H1 (cell line): ENCODE data around the gene CDCA4. TPM values are rescaled to one million over a fixed set of nuclear protein-coding genes. Genes with fewer than 3 reads are reported as not detected.

Source experiments
- CTCF ChIA-PET: fragments of 300-600 bp; sonication (Branson Sonifier 250); formaldehyde crosslinking; loops from one replicate; lab custom pipeline; 2021; ENCODE audit not compliant: partially characterized antibody; lab: Charles Lee
- POLR2A ChIA-PET: fragments of 300-600 bp; sonication (Branson Sonifier 250); formaldehyde crosslinking; loops from one replicate; lab custom pipeline; 2021; ENCODE audit warnings: inconsistent platforms; ENCODE audit not compliant: partially characterized antibody; lab: Charles Lee
- DNase-seq, 2 experiments: peaks; one replicate each; pipeline versions ENCODE4 v3.0.0 to v3.0.0-alpha.2; 2010 to 2022; ENCODE audit warnings: low spot score in 2 of 2, low read depth in 1 of 2, mixed read lengths in 1 of 2
- FAIRE-seq: peaks from 2 replicates; lab custom pipeline; 2011; peaks lifted over from hg19 to GRCh38; lab: Jason Lieb, UNC
- H2AFZ ChIP-seq: 2 replicates; pipeline ENCODE4 v1.8.1; 2012; ENCODE audit warnings: low read length, inconsistent platforms
- H2AK5ac ChIP-seq: 2 replicates; pipeline ENCODE4 v1.6.1; 2013; ENCODE audit warnings: low read depth, low read length
- H2BK120ac ChIP-seq: replicated peaks from 2 replicates; pipeline ENCODE3; 2013; ENCODE audit warnings: low read depth, low read length, inconsistent platforms
- H2BK12ac ChIP-seq: 2 replicates; pipeline ENCODE4 v1.6.1; 2013; ENCODE audit warnings: low read depth, low read length
- H2BK15ac ChIP-seq: 2 replicates; pipeline ENCODE4 v1.6.1; 2013; ENCODE audit warnings: low read length
- H2BK20ac ChIP-seq: 2 replicates; pipeline ENCODE4 v1.6.1; 2013; ENCODE audit warnings: low read length
- H2BK5ac ChIP-seq: 2 replicates; pipeline ENCODE4 v1.6.1; 2013; ENCODE audit warnings: low read depth, low read length
- H3K14ac ChIP-seq: 2 replicates; pipeline ENCODE4 v1.6.1; 2013; ENCODE audit warnings: inconsistent platforms; ENCODE audit not compliant: insufficient read length
- H3K18ac ChIP-seq: 2 replicates; pipeline ENCODE4 v1.6.1; 2013; ENCODE audit warnings: low read length; ENCODE audit errors: extremely low read depth
- H3K23ac ChIP-seq: 2 replicates; pipeline ENCODE4 v1.6.1; 2013; ENCODE audit warnings: inconsistent platforms; ENCODE audit not compliant: insufficient read length
- H3K23me2 ChIP-seq: 2 replicates; pipeline ENCODE4 v1.6.1; 2013; ENCODE audit warnings: low read depth, low read length
- H3K27ac ChIP-seq: 2 replicates; pipeline ENCODE4 v1.6.1; 2011; ENCODE audit warnings: low read depth, low read length, inconsistent platforms
- H3K27me3 ChIP-seq, 4 experiments: replicated peaks in 1 of 4; 1 replicate in 1 of 4; 2 replicates in 3 of 4; pipeline versions ENCODE4 v1.6.1 to v1.8.1; 2011 to 2013; ENCODE audit warnings: low read length in 3 of 4, mild to moderate bottlenecking in 3 of 4, inconsistent platforms in 2 of 4, mixed read lengths in 2 of 4, moderate library complexity in 1 of 4; ENCODE audit not compliant: control insufficient read depth in 3 of 4, insufficient read depth in 3 of 4; ENCODE audit errors: extremely low read depth in 1 of 4
- H3K36me3 ChIP-seq, 4 experiments: 2 replicates each; pipeline versions ENCODE4 v1.6.1 to v1.8.1; 2011 to 2013; ENCODE audit warnings: mild to moderate bottlenecking in 4 of 4, low read length in 3 of 4, moderate library complexity in 2 of 4, control low read depth in 1 of 4, inconsistent platforms in 1 of 4; ENCODE audit not compliant: insufficient read depth in 4 of 4, control insufficient read depth in 2 of 4
- H3K4ac ChIP-seq: replicated peaks from 2 replicates; pipeline ENCODE3; 2013; ENCODE audit warnings: low read length, low read depth, mixed read lengths, inconsistent platforms; ENCODE audit not compliant: insufficient read length
- H3K4me1 ChIP-seq, 4 experiments: replicated peaks in 1 of 4; 1 replicate in 1 of 4; 2 replicates in 3 of 4; pipeline versions ENCODE4 v1.6.1 to v1.8.1; 2011 to 2013; ENCODE audit warnings: low read length in 3 of 4, inconsistent platforms in 2 of 4, mixed read lengths in 1 of 4; ENCODE audit not compliant: insufficient read depth in 4 of 4, control insufficient read depth in 3 of 4
- H3K4me2 ChIP-seq, 2 experiments: 2 replicates each; pipeline versions ENCODE4 v1.6.1 to v1.8.1; 2011 to 2013; ENCODE audit warnings: low read depth in 2 of 2, low read length in 2 of 2, control low read depth in 1 of 2, inconsistent platforms in 1 of 2, mild to moderate bottlenecking in 1 of 2; ENCODE audit not compliant: insufficient read depth in 1 of 2
- H3K4me3 ChIP-seq, 4 experiments: fragments of 200-600, 300-600 bp in 1 of 4; sonication (generic), shearing (Covaris generic), sonication (Bioruptor Twin) in 1 of 4; 2 replicates each; pipeline versions ENCODE4 v1.5.1 to v1.8.1; 2011 to 2016; ENCODE audit warnings: low read length in 4 of 4, low read depth in 3 of 4, control low read depth in 2 of 4, inconsistent platforms in 2 of 4, mild to moderate bottlenecking in 2 of 4, mixed read lengths in 1 of 4, moderate library complexity in 1 of 4; ENCODE audit not compliant: insufficient read depth in 2 of 4; ENCODE audit errors: extremely low read depth in 1 of 4
- H3K56ac ChIP-seq: replicated peaks from 2 replicates; pipeline ENCODE3; 2013; ENCODE audit warnings: low read depth, mild to moderate bottlenecking, mixed read lengths, low read length, inconsistent platforms; ENCODE audit not compliant: insufficient read length
- H3K79me1 ChIP-seq: 2 replicates; pipeline ENCODE4 v1.6.1; 2013; ENCODE audit warnings: low read depth, low read length, control low read depth
- H3K79me2 ChIP-seq, 2 experiments: 2 replicates each; pipeline versions ENCODE4 v1.6.1 to v1.8.1; 2012 to 2013; ENCODE audit warnings: low read length in 2 of 2, mild to moderate bottlenecking in 2 of 2, inconsistent platforms in 1 of 2; ENCODE audit not compliant: insufficient read depth in 2 of 2, control insufficient read depth in 1 of 2
- H3K9ac ChIP-seq, 4 experiments: replicated peaks in 1 of 4; 1 replicate in 1 of 4; 2 replicates in 3 of 4; pipeline versions ENCODE4 v1.6.1 to v1.8.1; 2011 to 2013; ENCODE audit warnings: low read depth in 3 of 4, low read length in 3 of 4, control low read depth in 2 of 4, mild to moderate bottlenecking in 2 of 4, moderate library complexity in 2 of 4, inconsistent platforms in 1 of 4; ENCODE audit errors: extremely low read depth in 1 of 4
- H3K9me3 ChIP-seq, 2 experiments: 2 replicates each; pipeline versions ENCODE4 v1.6.1 to v1.8.1; 2012 to 2013; ENCODE audit warnings: mild to moderate bottlenecking in 2 of 2, moderate library complexity in 2 of 2, control low read depth in 1 of 2, inconsistent platforms in 1 of 2, low read depth in 1 of 2, low read length in 1 of 2, mixed read lengths in 1 of 2; ENCODE audit not compliant: insufficient read depth in 2 of 2
- H4K20me1 ChIP-seq, 2 experiments: replicated peaks in 1 of 2; 2 replicates each; pipeline versions ENCODE3 to v1.8.1; 2011 to 2013; ENCODE audit warnings: inconsistent platforms in 2 of 2, low read length in 2 of 2, mild to moderate bottlenecking in 1 of 2; ENCODE audit not compliant: insufficient read depth in 2 of 2, control insufficient read depth in 1 of 2
- H4K5ac ChIP-seq: 2 replicates; pipeline ENCODE4 v1.6.1; 2013; ENCODE audit warnings: low read length, low read depth, mixed read lengths, inconsistent platforms; ENCODE audit not compliant: insufficient read length
- H4K8ac ChIP-seq: 2 replicates; pipeline ENCODE4 v1.8.0; 2013; ENCODE audit warnings: mild to moderate bottlenecking, moderate library complexity, low read length, inconsistent platforms; ENCODE audit not compliant: insufficient read depth; ENCODE audit errors: extremely low read depth
- H4K91ac ChIP-seq: replicated peaks from 2 replicates; pipeline ENCODE3; 2013; ENCODE audit warnings: low read length, mixed read lengths, inconsistent platforms; ENCODE audit not compliant: insufficient read length
- BACH1 ChIP-seq: IDR thresholded peaks from 2 replicates; pipeline ENCODE4 v1.6.1; 2012; ENCODE audit warnings: low read length, improper control_type of control experiment
- CEBPB ChIP-seq: IDR thresholded peaks from 2 replicates; pipeline ENCODE4 v1.6.1; 2012; ENCODE audit warnings: low read depth, low read length
- CHD1 ChIP-seq: IDR thresholded peaks from 2 replicates; pipeline ENCODE4 v1.6.1; 2012; ENCODE audit warnings: low read depth, low read length, improper control_type of control experiment
- EP300 ChIP-seq, 2 experiments: IDR thresholded peaks; 1 replicate in 1 of 2; 2 replicates in 1 of 2; pipeline ENCODE4 v1.6.1; 2011 to 2012; ENCODE audit warnings: low read depth in 2 of 2, low read length in 2 of 2, mild to moderate bottlenecking in 2 of 2, borderline replicate concordance in 1 of 2, inconsistent platforms in 1 of 2, moderate library complexity in 1 of 2
- MAFK ChIP-seq: IDR thresholded peaks from 2 replicates; pipeline ENCODE4 v1.6.1; 2012; ENCODE audit warnings: low read depth, mild to moderate bottlenecking, improper control_type of control experiment, low read length
- SAP30 ChIP-seq: fragments of 300-600 bp; sonication (generic); IDR thresholded peaks from 2 replicates; pipeline ENCODE4 v1.7.1; 2012; ENCODE audit warnings: low read length, moderate library complexity, mild to moderate bottlenecking, inconsistent platforms; ENCODE audit not compliant: insufficient read depth, insufficient replicate concordance
- SP1 ChIP-seq: IDR thresholded peaks from 2 replicates; pipeline ENCODE4 v1.6.1; 2011; ENCODE audit warnings: low read depth, low read length
- WGBS, 2 experiments: shearing (Covaris generic) in 1 of 2; methylation state at CpG; one replicate each; pipeline versions ENCODE4 v1.1.6 to v1.1.7; 2013 to 2015; ENCODE audit warnings: low lambda C conversion rate in 2 of 2, mixed read lengths in 2 of 2, inconsistent platforms in 1 of 2, low coverage in 1 of 2, missing lambda C conversion rate in 1 of 2; ENCODE audit not compliant: insufficient replicate concordance in 2 of 2, insufficient coverage in 1 of 2, insufficient read length in 1 of 2; ENCODE audit errors: extremely low coverage in 1 of 2, missing lambda C conversion rate in 1 of 2; 5-methylcytosine and 5-hydroxymethylcytosine counted together
- polyA plus RNA-seq, 7 experiments: library from polyadenylated mRNA; depleted of rRNA in 3 of 7; stranded (reverse) in 5 of 7; unstranded in 2 of 7; fragments of >200 nt in 5 of 7; fragments of 200-250 nt in 2 of 7; gene quantifications; 1 replicate in 5 of 7; 2 replicates in 1 of 7; 4 replicates in 1 of 7; pipeline versions ENCODE4 v1.2.1 to v1.2.3, GENCODE V29; 2011 to 2013; ENCODE audit warnings: missing spikeins in 2 of 7, mixed read lengths in 2 of 7
- total RNA-seq: library from RNA; stranded (reverse); fragmentation: NEBNext Ultra II Directional; extraction: Animal tissue kit (Norgen Biotek cat#: 25700); gene quantifications from 2 replicates; pipeline ENCODE4 v1.2.1, GENCODE V29; 2021
- TF ChIP-seq, protein P1 (sequence below): IDR thresholded peaks from 2 replicates; pipeline ENCODE4 v1.6.1; 2012; ENCODE audit warnings: inconsistent platforms

CDCA4 gene
- total and polyA plus RNA-seq, 2 of the 8 experiments (the other 6 are each of a cell fraction or from before 2014, with no cell fraction given): 49.9 to 62.4 TPM

DNA sequence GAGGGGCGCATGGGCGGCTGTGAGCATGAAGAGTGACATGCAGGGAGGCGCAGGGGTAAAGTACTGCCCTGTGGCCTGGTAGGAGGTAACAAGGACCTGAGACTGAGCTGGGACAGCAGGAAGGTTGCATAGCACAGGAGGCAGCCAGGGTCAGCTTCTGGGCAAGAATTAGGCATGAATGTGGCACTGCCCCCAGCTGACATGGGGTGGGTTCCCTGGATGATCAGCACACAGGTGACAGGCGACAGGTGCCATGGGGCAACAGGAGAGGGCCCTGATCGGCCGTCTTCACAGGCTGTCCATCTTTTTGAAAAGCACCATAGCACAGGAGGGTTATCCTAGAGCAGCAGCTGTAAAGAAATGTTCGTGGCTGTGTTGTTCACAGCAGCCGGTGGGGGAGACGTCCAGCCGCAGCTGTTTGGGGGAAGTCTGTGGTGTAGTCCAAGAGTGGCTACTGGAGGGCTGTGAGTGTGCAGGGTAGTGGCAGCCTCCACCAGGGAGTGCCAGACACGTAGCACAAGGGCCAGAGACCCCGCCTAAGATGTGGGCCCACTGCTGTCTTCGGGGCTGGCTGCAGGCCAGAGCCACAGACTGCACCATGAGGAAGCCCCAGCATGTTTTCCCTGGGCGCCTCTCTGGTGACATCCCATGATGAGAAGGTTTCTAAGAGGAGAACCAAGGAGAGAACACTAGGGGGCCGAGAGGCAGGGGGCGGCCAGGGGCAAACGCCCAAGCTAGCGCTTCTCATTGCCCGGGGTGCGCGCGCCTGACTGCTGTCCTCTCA, 26.9 kb downstream of the CDCA4 start:
- ChIA-PET CTCF (interaction anchor here (0.6 to 3.1 kb wide), 7 partner anchors 10 to 201 kb away, joined by 3 to 22 read pairs (median 4); no protein-coding TSS in a partner anchor), POLR2A (interaction anchor here (0.7 to 2.2 kb wide), 5 partner anchors 9 to 27 kb away, joined by 3 to 9 read pairs (median 3); partner anchors contain the start of gene CDCA4)
- no peak for FAIRE-seq
- peak overlapping the region; percentile 44; the same call in 1 of the 2 replicates for H4K8ac ChIP-seq
- no peak overlapping the region for H3K4me3 ChIP-seq
- H3K9ac ChIP-seq: no peak overlapping the region
- H2AK5ac ChIP-seq: no peak overlapping the region
- no peak overlapping the region for H3K23ac ChIP-seq
- H4K5ac ChIP-seq: no peak overlapping the region
- H2BK120ac ChIP-seq: no peak overlapping the region
- no peak overlapping the region for H2BK5ac ChIP-seq
- H2AFZ ChIP-seq: no peak overlapping the region
- H4K20me1 ChIP-seq: peaks cover 0 to 5% of the 10 kb centered on the region in 2 experiments
- H3K4ac ChIP-seq: no peak overlapping the region
- no peak overlapping the region for H3K4me2 ChIP-seq
- no peaks in the 10 kb centered on the region for H3K4me1 ChIP-seq
- H3K14ac ChIP-seq: no peak overlapping the region
- no peak overlapping the region for H2BK15ac ChIP-seq
- no peak overlapping the region for H4K91ac ChIP-seq
- no peaks in the 10 kb centered on the region for H3K23me2 ChIP-seq
- H3K36me3 ChIP-seq: peaks cover 0 to 4% (median 0%) of the 10 kb centered on the region in 4 experiments; a peak in 2 of 8 replicates
- no peaks in the 10 kb centered on the region for H3K79me1 ChIP-seq
- H3K18ac ChIP-seq: no peak overlapping the region
- H3K79me2 ChIP-seq: no peaks in the 10 kb centered on the region
- no peak overlapping the region for H3K27ac ChIP-seq
- WGBS, 2 experiments: 82% methylated on average over 14 of the region's 22 CpGs; no CpG with 5 or more reads in 1 of the 2 experiments
- TF ChIP-seq EP300 (IDR thresholded peaks at IDR 0.05; ENCODE audit: borderline replicate concordance in 1 of 2, low read depth in 2 of 2, low read length in 2 of 2) (no peak), CHD1 (no peak), SP1 (no peak), CEBPB (no peak), SAP30 (no peak), MAFK (no peak), BACH1 (no peak)
- TF ChIP-seq, protein P1, sequence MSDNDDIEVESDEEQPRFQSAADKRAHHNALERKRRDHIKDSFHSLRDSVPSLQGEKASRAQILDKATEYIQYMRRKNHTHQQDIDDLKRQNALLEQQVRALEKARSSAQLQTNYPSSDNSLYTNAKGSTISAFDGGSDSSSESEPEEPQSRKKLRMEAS: no peak
- 0 out of 7 replicates have a peak, but pooled peaks cover 0 to 2% (median 0%) of the 10 kb centered on the region in 4 experiments for H3K27me3 ChIP-seq
- no peak overlapping the region for H2BK20ac ChIP-seq
- H2BK12ac ChIP-seq: no peak overlapping the region
- no peak for DNase-seq
- H3K56ac ChIP-seq: no peak overlapping the region
- no peaks in the 10 kb centered on the region for H3K9me3 ChIP-seq
